ENCODE results near the gene DEPP1.

The DEPP1 gene

DNA sequence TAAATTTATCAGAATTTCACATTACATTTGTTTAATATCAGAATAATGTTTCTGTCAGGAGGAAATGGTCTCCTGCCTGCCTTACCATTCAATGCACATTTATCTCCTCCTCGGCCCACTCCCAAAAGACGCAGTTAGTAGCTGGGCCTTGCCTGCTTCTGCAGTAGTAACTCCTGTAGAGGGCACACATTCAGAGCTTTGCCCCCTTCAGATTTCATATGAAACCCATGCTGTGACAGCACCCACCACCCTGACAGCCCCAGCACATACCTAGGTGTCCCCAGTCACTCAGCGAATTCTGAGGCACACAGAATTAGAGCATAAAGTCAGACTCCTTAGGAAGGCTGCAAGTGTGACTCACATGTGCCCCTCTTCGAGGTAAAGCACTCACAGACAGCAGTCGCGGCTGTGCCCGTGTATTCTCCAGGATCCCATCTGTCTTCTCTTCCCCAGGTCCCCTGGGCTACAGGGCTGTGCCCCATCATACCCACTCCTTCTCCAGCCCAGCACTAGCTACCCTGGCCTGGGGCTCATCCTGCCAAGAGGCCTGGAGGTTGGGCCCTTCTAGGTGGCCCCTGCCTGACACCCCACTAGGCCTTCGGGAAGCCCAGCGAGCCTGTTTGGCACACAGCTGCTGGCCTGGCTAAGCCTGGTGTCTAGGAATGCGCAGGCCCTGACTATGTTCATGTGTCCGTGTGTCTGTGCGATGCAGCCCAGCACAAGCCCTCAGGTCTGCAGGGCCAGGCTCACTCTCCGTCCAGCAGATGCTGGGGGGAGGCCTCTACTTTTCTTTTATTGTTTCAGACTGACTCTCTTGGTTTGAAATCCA is 4.7 kb upstream of the DEPP1 start:
- no peak for DNase-seq (ENCODE audit: low read depth)

DNA sequence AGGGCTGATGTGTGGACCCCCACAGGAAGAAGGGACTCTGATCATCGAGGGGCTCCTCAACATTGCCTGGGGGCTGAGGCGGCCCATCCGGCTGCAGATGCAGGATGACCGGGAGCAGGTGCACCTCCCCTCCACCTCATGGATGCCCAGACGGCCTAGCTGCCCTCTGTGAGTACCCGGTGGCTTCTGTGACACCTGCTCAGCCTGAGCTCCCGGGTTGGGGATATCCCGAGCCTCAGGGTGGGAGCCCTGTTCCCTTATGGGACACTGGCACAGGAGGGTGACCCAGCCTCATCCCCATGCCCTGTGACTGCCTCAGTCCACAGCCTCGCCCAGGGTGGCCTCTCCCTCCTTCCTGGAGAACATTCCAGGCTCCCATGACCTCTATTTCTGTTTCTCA is 3.9 kb upstream of the DEPP1 start:
- peak overlapping the region; percentile 1; the same call in 1 of the 2 replicates for H3K4me3 ChIP-seq (ENCODE audit: low read depth, low read length)
- TF ChIP-seq, protein P1, sequence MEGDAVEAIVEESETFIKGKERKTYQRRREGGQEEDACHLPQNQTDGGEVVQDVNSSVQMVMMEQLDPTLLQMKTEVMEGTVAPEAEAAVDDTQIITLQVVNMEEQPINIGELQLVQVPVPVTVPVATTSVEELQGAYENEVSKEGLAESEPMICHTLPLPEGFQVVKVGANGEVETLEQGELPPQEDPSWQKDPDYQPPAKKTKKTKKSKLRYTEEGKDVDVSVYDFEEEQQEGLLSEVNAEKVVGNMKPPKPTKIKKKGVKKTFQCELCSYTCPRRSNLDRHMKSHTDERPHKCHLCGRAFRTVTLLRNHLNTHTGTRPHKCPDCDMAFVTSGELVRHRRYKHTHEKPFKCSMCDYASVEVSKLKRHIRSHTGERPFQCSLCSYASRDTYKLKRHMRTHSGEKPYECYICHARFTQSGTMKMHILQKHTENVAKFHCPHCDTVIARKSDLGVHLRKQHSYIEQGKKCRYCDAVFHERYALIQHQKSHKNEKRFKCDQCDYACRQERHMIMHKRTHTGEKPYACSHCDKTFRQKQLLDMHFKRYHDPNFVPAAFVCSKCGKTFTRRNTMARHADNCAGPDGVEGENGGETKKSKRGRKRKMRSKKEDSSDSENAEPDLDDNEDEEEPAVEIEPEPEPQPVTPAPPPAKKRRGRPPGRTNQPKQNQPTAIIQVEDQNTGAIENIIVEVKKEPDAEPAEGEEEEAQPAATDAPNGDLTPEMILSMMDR (IDR thresholded peaks at IDR 0.05; ENCODE audit: insufficient read depth, low read depth, low read length, missing control alignments), result no peak
- no peak for DNase-seq (ENCODE audit: low read depth)

More for the DNA sequence above, 4.7 kb upstream of the DEPP1 start:
- H3K4me3 ChIP-seq (ENCODE audit: low read depth, low read length), result no peak overlapping the region
- TF ChIP-seq, protein P1 (IDR thresholded peaks at IDR 0.05; ENCODE audit: insufficient read depth, low read depth, low read length, missing control alignments), result no peak

DNA sequence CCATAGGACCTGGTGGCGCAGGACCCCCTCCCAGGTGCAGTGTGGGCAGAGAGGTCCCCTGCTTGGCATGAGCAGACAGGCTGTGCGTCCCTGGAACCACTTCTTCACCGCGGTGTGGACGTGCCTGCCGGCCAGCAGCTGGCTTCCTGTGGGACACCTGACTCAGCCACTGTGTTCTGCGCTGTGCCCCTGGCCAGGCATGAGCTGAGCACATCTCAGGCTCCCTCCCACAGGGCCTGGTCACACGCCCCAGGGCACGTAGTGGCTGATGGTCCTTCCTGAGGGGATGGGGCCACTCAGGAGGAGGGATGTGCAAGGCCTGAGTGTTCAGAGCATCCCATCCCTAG is 3.5 kb upstream of the DEPP1 start:
- no peak for DNase-seq (ENCODE audit: low read depth)
- TF ChIP-seq, protein P1 (IDR thresholded peaks at IDR 0.05; ENCODE audit: insufficient read depth, low read depth, low read length, missing control alignments), result no peak
- peak overlapping the region; percentile 1; the same call in 1 of the 2 replicates for H3K4me3 ChIP-seq (ENCODE audit: low read depth, low read length)

DNA sequence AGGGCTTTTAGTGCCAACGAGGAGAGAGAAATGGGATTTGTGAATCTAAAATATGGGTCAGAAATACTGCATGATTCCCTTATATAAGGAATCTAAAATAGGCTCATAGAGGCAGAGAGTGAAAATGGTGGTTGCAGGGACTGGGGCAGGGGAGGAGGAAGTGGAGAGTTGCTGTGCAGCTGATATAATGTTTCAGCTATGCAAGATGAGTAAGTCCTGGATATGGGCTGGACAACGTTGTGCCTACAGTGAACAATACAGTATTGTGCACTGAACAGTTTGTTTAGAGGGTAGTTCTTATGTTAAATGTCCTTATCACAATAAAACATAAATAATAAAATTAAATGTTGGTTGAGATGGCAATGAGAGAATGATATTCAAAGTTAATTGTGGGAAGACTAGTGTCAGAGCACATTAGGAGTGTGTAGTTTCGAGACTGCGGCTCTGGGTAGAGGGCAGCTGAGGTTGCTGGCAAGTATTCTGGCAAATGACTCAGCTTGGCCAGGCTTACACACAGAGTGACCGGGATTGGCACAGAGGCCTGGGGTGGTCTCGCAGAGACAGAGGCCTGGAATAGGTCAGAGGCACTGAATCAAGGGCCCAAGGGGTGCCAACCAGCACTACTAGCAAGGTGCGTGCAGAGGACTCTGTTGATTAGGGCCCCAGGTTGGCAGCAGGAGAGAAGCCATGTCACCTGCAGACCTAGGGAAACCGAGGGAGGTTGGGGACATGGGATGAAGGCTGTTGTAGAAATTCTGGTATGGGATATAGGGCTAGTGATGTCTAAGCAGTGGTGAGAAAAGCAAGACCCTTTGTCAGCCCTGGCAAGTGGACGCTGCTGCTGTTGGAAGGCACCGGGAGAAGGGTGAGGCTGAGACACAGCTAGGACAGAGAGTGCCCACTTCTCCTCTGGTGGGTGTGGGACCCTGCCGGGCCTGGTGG is 2.8 kb upstream of the DEPP1 start:
- no peak overlapping the region for H3K4me3 ChIP-seq (ENCODE audit: low read depth, low read length)
- peak; percentile 67 for DNase-seq (ENCODE audit: low read depth)
- TF ChIP-seq, protein P1 (IDR thresholded peaks at IDR 0.05; ENCODE audit: insufficient read depth, low read depth, low read length, missing control alignments), result no peak

DNA sequence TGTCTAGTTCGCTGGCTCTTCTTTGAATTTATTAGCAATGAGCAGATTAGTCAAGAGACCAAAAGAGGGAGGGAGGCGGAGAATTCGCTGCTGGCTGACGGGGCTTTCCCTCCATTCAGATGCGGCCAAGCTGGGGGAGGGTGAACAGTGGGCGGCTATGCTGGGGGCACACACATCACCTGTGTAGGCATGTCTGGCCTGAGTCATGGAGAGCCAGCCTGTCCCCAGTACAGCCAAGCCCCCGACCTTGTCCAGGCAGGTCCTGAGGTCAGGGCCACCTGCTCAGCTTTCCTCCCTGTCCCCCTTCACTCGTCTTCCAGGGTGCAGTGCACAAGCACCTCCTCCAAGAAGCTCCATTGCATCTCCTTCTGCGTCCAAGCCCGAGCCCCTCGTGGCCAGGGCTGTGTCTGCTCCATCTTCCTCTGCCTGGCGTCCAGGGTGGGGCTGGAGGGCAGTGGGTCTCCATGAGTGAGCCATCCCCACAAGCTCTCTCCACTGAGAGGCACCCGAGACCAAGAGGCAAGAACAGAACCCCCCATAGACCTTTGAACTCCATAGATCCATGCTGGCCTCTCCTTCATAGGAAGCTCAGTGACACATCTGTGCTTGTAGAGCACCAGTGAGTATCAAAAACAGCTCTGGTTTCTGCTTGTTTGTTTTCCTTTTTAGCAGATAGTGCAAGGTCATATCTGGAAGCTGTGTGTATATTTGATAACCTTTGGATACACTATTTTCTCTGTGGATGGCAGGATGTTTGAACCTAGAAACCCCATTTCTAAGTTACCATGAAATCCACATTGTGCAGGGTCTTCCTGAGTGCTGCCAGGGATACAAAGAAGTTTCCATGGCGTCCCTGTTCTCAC is 1.9 kb upstream of the DEPP1 start:
- DNase-seq (ENCODE audit: low read depth), result peak; percentile 48
- no peak overlapping the region for H3K4me3 ChIP-seq (ENCODE audit: low read depth, low read length)

More for the DNA sequence above, 1.9 kb upstream of the DEPP1 start:
- TF ChIP-seq, protein P1 (IDR thresholded peaks at IDR 0.05; ENCODE audit: insufficient read depth, low read depth, low read length, missing control alignments), result no peak
